RWPE1 (cell line): ENCODE data around the gene SMIM38.

Experiments used
- CTCF ChIA-PET: fragments of 350-600 bp; sonication (Branson Sonifier 250); formaldehyde crosslinking; extraction: SDS; loops from one replicate; lab custom pipeline; 2021; lab: Yijun Ruan, JAX
- POLR2A ChIA-PET: fragments of 400-600 bp; formaldehyde crosslinking; extraction: SDS; loops from one replicate; lab custom pipeline; 2020; ENCODE audit warnings: antibody characterized with exemption; ENCODE audit not compliant: low non-redundant PET; lab: Yijun Ruan, JAX
- DNase-seq: peaks from one replicate; pipeline ENCODE4 v3.0.0; 2012; ENCODE audit warnings: low spot score
- H3K27ac ChIP-seq: fragments of 450-650 bp; 2 replicates; pipeline ENCODE4 v1.5.1; 2017
- TF ChIP-seq, protein P1 (sequence below): fragments of 450-650 bp; conservative IDR thresholded peaks from 2 replicates; pipeline ENCODE4 v1.5.1; 2017; ENCODE audit warnings: low read depth, mild to moderate bottlenecking

The SMIM38 gene

GRCh38 chr11:69204246-69204940, 48.7 kb downstream of the SMIM38 start:
- POLR2A ChIA-PET = no interaction called here
- CTCF ChIA-PET = interaction anchor here (0.9 to 1.3 kb wide), 2 partner anchors 73 to 98 kb away, joined by 3 read pairs; no protein-coding TSS in a partner anchor
- no peak for DNase-seq
- TF ChIP-seq, protein P1, sequence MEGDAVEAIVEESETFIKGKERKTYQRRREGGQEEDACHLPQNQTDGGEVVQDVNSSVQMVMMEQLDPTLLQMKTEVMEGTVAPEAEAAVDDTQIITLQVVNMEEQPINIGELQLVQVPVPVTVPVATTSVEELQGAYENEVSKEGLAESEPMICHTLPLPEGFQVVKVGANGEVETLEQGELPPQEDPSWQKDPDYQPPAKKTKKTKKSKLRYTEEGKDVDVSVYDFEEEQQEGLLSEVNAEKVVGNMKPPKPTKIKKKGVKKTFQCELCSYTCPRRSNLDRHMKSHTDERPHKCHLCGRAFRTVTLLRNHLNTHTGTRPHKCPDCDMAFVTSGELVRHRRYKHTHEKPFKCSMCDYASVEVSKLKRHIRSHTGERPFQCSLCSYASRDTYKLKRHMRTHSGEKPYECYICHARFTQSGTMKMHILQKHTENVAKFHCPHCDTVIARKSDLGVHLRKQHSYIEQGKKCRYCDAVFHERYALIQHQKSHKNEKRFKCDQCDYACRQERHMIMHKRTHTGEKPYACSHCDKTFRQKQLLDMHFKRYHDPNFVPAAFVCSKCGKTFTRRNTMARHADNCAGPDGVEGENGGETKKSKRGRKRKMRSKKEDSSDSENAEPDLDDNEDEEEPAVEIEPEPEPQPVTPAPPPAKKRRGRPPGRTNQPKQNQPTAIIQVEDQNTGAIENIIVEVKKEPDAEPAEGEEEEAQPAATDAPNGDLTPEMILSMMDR = no peak
- H3K27ac ChIP-seq = no peak overlapping the region

DNA sequence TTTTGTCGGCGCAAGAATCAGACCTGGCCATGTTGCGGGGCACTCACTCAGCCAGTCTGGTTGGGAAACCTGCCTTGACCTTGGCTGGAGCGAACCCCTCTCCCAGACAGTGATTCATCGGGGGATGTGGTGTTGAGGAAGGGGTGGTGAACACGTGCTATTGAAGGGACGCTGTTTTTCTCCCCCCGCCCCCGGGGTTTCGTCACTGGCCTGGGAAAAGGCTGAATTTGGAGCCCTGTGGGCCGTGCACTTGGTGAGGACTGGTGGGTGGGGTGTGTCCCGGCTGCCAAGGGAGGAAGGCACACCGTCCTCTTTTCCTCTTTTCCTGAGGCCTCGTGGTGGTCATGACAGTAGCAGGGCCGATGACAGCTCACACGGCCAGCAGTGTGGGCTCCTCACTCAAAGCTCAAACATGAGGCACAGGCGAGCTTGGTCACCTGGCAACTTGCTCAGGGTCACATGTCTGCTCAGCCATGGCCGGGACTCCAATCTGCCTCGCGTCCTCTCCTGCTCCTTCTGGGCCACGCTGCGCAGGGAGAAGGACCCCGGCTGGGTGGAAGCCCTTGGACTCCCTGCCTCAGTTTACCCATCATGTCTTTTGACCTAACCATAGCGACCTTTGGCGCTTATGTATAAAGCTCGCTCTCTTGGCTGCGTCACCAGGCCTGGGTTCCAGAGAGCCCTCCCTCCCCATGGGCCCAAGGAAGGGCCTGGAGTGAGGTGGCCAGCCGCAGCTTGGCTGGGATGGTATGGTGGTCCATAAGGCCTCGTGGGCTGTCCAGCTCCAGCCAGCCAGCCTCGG, 49.4 kb downstream of the SMIM38 start:
- ChIA-PET CTCF (interaction anchor here (0.5 kb wide), 2 partner anchors 49 to 142 kb away, joined by 3 to 5 read pairs; partner anchors contain the start of gene SMIM38), POLR2A (no interaction called here)
- no peak for DNase-seq
- TF ChIP-seq, protein P1 = no peak
- no peak overlapping the region for H3K27ac ChIP-seq
